Loucy (cell line): ENCODE data around the gene BST2.

Source experiments
- H2AFZ ChIP-seq: fragments of 200-600 bp; sonication (generic); 2 replicates; pipeline ENCODE4 v1.6.0; 2016; ENCODE audit warnings: antibody characterized with exemption, mild to moderate bottlenecking, low read length, moderate library complexity
- H3F3A ChIP-seq: fragments of 200-600 bp; 2 replicates; pipeline ENCODE4 v1.6.0; 2016; ENCODE audit warnings: antibody characterized with exemption, low read depth, mild to moderate bottlenecking
- H3K27me3 ChIP-seq: fragments of 200-600 bp; sonication (generic); 2 replicates; pipeline ENCODE4 v1.6.1; 2014; ENCODE audit warnings: low read length, mild to moderate bottlenecking; ENCODE audit not compliant: insufficient read depth, poor library complexity, severe bottlenecking
- H3K36me3 ChIP-seq: fragments of 200-600 bp; sonication (generic); 2 replicates; pipeline ENCODE4 v1.6.1; 2016; ENCODE audit warnings: low read length; ENCODE audit not compliant: insufficient read depth
- H3K4me1 ChIP-seq: fragments of 200-600 bp; sonication (generic); 2 replicates; pipeline ENCODE4 v1.5.1; 2014; ENCODE audit warnings: low read length, mild to moderate bottlenecking; ENCODE audit not compliant: insufficient read depth, poor library complexity, severe bottlenecking
- H3K4me2 ChIP-seq: fragments of 200-600 bp; sonication (generic); 2 replicates; pipeline ENCODE4 v1.6.0; 2014; ENCODE audit warnings: antibody characterized with exemption, low read length, low read depth, mild to moderate bottlenecking; ENCODE audit not compliant: poor library complexity, severe bottlenecking
- H3K4me3 ChIP-seq: fragments of 200-600 bp; sonication (generic); 2 replicates; pipeline ENCODE4 v1.5.1; 2014; ENCODE audit warnings: low read length, mild to moderate bottlenecking, mixed read lengths; ENCODE audit not compliant: poor library complexity, severe bottlenecking
- H3K79me2 ChIP-seq: fragments of 200-600 bp; sonication (generic); 2 replicates; pipeline ENCODE4 v1.6.1; 2014; ENCODE audit warnings: low read length; ENCODE audit not compliant: insufficient read depth
- H3K9ac ChIP-seq: fragments of 200-600 bp; sonication (generic); 2 replicates; pipeline ENCODE4 v1.6.0; 2014; ENCODE audit warnings: mild to moderate bottlenecking, low read depth, low read length, moderate library complexity; ENCODE audit not compliant: poor library complexity, severe bottlenecking
- H3K9me2 ChIP-seq: fragments of 200-600 bp; sonication (generic); replicated peaks from 2 replicates; pipeline ENCODE4 v1.6.1; 2016; ENCODE audit warnings: low read depth, low read length, mixed read lengths
- H3K9me3 ChIP-seq: fragments of 200-600 bp; sonication (generic); 2 replicates; pipeline ENCODE4 v1.6.1; 2014; ENCODE audit warnings: mild to moderate bottlenecking, antibody characterized with exemption, low read length, low read depth; ENCODE audit not compliant: insufficient read depth
- H4K20me1 ChIP-seq: fragments of 200-600 bp; sonication (generic); 2 replicates; pipeline ENCODE4 v1.6.0; 2014; ENCODE audit warnings: antibody characterized with exemption, low read length, mild to moderate bottlenecking; ENCODE audit not compliant: insufficient read depth, poor library complexity, severe bottlenecking
- EZH2phosphoT487 ChIP-seq: fragments of 200-600 bp; IDR thresholded peaks from 2 replicates; pipeline ENCODE4 v1.6.1; 2018; ENCODE audit warnings: antibody characterized with exemption, mild to moderate bottlenecking, moderate library complexity, borderline replicate concordance
- TF ChIP-seq, protein P1 (sequence below): fragments of 200-600 bp; sonication (generic); conservative IDR thresholded peaks from 2 replicates; pipeline ENCODE4 v1.5.1; 2014; ENCODE audit warnings: mild to moderate bottlenecking, antibody characterized with exemption, low read length

BST2 gene

DNA sequence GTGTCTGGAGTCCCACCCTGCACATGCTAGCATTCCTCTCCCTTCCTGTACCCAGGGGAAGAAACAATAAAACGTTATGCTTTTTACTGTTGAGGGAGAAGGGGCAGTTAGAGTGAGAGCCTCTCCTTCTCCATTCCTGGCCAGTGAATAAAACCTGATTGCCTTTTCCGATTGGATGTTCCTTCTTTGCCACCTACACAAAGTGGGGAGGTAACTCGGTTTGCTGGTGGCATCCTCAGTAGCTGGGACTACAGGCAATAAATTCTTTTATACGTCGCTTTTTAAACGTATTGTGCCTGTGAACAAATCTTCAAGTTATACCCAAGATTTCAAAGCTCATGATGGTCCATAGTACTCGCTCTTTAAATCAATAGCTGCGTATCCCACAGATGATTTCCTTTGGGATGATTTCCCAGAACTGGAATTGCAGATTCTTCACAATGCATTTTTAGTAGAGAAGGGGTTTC, 13.8 kb upstream of the BST2 start:
- Histone ChIP-seq H3F3A (no peaks in the 10 kb centered on the region; the same call in 1 of the 2 replicates), H3K4me2 (peak overlapping the region; percentile 80), H3K27me3 (no peaks in the 10 kb centered on the region), H3K9ac (peak overlapping the region; percentile 92), H3K36me3 (peaks cover 3% of the 10 kb centered on the region; the same call in 1 of the 2 replicates), H3K9me2 (no peaks in the 10 kb centered on the region), H3K4me1 (peaks cover 16% of the 10 kb centered on the region), H2AFZ (peak overlapping the region; percentile 87), H3K79me2 (peaks cover 14% of the 10 kb centered on the region), H3K9me3 (no peaks in the 10 kb centered on the region), H3K4me3 (peak overlapping the region; percentile 86), H4K20me1 (no peaks in the 10 kb centered on the region)
- TF ChIP-seq, protein P1, sequence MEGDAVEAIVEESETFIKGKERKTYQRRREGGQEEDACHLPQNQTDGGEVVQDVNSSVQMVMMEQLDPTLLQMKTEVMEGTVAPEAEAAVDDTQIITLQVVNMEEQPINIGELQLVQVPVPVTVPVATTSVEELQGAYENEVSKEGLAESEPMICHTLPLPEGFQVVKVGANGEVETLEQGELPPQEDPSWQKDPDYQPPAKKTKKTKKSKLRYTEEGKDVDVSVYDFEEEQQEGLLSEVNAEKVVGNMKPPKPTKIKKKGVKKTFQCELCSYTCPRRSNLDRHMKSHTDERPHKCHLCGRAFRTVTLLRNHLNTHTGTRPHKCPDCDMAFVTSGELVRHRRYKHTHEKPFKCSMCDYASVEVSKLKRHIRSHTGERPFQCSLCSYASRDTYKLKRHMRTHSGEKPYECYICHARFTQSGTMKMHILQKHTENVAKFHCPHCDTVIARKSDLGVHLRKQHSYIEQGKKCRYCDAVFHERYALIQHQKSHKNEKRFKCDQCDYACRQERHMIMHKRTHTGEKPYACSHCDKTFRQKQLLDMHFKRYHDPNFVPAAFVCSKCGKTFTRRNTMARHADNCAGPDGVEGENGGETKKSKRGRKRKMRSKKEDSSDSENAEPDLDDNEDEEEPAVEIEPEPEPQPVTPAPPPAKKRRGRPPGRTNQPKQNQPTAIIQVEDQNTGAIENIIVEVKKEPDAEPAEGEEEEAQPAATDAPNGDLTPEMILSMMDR, result no peak
- TF ChIP-seq EZH2phosphoT487, result no peak

DNA sequence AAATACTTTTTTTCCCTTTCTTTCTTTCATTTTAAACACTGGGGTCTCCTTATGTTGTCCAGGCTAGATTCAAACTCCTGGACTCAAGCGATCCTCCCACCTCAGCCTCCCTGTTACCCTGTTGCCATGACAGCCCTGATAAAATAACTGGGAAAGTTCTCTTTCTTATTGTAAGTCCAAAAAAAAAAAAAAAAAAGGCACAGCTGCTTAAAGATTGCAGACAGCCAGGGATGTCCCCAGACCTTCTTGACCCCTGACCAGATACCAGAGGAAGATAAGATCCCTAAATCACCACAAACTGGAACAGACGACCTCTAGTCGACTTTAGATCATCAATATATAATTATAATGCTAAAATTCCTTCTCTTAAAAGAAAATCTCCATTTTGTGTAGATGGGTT, 13.3 kb upstream of the BST2 start:
- Histone ChIP-seq H3K79me2 (peaks cover 14% of the 10 kb centered on the region), H3K9me3 (no peaks in the 10 kb centered on the region), H3K4me2 (peak overlapping the region; percentile 80), H3K9ac (peak overlapping the region; percentile 92), H3K4me3 (peak overlapping the region; percentile 86), H3K36me3 (peaks cover 4% of the 10 kb centered on the region; the same call in 1 of the 2 replicates), H3F3A (no peaks in the 10 kb centered on the region; the same call in 1 of the 2 replicates), H3K4me1 (peaks cover 13% of the 10 kb centered on the region), H3K27me3 (no peaks in the 10 kb centered on the region), H2AFZ (no peak overlapping the region), H4K20me1 (no peaks in the 10 kb centered on the region), H3K9me2 (no peaks in the 10 kb centered on the region)
- TF ChIP-seq EZH2phosphoT487, result no peak
- TF ChIP-seq, protein P1, result no peak

DNA sequence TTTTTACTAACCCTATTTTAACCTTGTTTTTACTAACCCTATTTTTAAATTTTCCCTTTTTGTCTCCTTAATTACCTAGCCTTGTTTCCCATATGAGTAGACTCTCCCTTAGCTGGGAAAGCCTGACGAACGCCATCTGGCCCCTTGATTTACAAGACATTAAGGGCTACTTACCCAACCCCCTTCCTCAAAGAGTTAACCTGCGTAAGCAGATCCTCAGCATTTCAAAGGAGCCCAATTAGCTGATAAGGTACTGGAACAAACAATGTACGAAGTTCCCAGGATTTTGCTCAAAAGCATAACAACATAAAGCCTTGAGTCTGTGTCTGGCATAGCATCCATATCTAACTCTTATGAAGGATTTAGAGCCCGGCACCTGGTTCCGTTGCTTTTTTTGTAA, 9.7 kb upstream of the BST2 start:
- Histone ChIP-seq H2AFZ (no peak overlapping the region), H3K9me2 (no peaks in the 10 kb centered on the region), H3F3A (no peaks in the 10 kb centered on the region; the same call in 1 of the 2 replicates), H3K9ac (no peak overlapping the region), H3K4me2 (no peak overlapping the region), H3K36me3 (peaks cover 11% of the 10 kb centered on the region; the same call in 1 of the 2 replicates), H3K4me3 (no peak overlapping the region), H3K27me3 (no peaks in the 10 kb centered on the region), H3K9me3 (no peaks in the 10 kb centered on the region), H3K4me1 (peaks cover 18% of the 10 kb centered on the region), H4K20me1 (peaks cover 6% of the 10 kb centered on the region), H3K79me2 (peaks cover 14% of the 10 kb centered on the region)
- TF ChIP-seq EZH2phosphoT487, result no peak
- TF ChIP-seq, protein P1, result no peak
